ENCODE data around the gene PDE11A.
"Not testable (repeated sequence)": the region's sequence is repeated elsewhere in the genome, so short reads cannot be mapped to it uniquely, and the experiment has no call there.

The PDE11A gene

DNA sequence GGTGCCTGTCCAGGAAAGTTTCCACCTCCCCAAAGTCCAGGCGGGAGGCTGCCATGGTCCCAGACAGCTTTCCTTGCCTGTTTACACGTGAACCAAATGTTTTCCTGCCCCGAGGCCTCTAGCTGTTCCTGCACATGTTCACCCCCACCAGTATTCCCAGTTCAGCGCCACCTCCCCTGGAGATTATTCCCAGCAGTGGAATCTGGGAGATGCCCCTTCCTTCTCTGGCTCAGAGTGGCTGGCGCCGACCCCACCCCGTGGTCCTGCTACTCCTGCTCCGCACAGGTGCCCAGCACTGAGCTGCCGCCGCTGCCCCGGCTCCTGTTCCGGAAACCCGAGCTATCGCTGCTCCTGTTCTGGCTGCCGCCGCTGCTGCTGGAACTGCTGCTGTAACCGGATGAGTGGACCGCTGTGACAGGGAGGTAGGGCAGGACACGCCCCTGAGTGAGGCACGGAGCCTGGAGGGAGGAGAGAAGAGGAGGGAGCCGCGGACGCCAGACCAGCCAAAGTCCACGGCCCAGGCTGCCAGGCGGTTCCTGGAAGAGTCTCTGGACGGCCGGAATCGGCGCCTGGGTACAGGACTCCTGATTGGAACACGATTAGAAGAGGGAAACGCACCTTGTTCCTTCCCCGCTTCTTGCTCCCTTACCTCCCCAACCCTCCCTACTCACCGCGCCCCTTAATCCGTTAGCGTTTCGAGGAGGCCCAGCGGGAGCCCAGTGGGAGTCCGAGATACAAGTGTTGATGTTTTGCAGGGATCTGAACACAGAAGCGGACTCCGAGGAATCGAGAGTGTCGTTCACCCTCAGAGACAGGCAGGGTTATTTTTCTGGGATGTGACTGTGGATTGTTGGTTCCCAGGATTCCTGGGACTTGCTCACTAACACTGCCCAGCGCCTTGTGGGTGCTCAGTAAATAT, at the start of gene PDE11A:
TSS of gene PDE11A (minus strand) at position 395 of the 919 bp plus-strand sequence. CDS start at position 55, 340 bp downstream.
- peak; percentile 24 for DNase-seq

DNA sequence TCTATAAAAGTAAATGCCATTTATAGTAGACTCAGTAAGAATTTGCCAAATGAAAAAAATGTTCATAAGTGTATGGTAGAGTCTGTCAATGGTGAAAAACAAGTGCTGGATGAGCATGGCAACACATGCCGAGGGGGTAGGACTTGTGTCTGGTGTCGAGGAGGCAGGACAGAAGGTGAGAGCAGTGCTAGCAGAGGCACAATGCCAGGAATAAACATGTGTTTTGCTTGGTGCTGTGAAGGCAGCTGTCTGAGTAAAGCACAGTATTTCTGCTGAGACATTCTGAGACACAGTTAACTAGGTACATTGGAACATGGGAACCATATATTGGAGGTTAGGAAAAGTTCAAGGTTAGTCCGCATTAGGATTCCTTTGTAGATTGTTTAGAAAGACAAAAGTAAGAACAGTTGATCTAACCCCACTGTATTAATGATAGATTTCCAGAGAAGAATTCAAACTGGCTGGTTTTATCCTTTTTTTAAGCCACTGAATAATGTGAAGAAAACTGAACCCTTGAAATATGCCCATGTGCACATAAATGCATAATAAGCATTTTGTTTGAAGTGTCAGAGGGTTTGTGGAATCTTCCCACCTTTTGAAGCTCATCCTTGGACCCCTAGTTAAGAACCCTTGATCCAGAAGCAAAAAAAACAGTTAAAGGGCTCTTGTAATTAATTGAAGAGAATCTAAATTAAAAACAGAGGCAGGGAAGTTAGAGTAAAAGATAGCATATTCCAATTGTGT, 46.8 kb upstream of the PDE11A start:
- no peak for DNase-seq

DNA sequence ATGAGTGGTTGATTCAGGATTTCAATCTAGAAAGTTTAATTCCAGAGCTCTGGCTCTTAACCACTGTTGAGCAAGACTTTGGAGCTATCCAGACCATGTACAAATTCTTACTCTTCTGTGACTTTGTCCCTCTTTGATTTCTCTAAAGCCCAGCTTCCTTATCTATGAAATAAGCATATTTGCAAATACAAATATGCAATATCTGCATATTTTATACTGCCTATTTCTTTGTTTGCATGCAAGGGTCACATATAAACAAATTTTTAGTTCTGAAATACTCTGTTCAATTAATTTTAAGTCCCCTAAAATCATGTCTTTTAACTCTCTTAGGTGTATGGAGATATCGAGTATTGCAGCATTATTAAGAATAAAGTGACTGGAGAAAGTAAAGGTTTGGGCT, 45.1 kb upstream of the PDE11A start:
- DNase-seq: no peak

GRCh38 chr2:178115271-178115670, 42.7 kb upstream of the PDE11A start:
- DNase-seq: no peak

GRCh38 chr2:178114462-178114861, 41.9 kb upstream of the PDE11A start:
- DNase-seq: no peak

GRCh38 chr2:178112202-178113152, 39.9 kb upstream of the PDE11A start, which contains the start of gene RBM45:
TSS of gene RBM45 (plus strand) at chr2:178112437. CDS start at chr2:178112547, 110 bp downstream.
- DNase-seq: peak; percentile 87

GRCh38 chr2:178111743-178112142, 39.2 kb upstream of the PDE11A start:
- DNase-seq: no peak

DNA sequence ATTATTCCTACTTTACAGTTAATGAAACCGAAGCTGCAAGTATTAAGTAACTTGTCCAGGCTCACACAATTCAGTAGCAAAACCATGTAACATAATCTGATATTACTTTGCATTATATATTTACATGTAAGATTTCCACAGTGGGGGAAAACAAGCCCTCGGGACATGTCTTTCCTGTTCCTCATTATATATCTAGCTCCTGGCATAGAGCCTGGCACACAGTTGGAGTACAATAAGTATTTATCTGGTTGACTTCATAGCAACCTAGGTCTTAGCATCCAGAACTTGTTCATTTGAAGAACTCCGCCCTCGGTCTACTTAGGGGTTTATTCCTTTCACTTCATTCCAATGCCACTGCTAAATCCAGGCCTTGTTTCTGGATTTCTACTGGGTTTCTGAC, 38.1 kb upstream of the PDE11A start:
- no peak for DNase-seq

DNA sequence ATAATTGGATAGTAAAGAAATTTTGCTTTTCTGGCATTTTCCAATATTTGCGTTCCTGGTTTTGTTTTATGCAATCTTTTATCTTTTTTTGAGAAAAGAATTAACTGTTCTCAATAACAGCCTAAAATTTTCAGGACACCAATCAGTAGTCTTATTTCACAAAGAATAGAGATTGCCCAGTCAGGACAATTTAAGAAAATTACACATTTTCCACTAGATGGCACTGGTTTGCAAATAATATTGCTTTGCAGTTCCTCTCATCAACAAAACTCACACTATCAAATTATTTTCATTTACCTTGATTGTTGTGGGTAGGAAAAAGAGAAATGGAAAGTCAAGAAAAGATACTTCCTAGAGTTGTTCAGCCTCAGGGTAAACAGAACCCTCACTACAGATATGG, 37.2 kb upstream of the PDE11A start:
- no peak for DNase-seq

- no peak for DNase-seq
Measured at GRCh38 chr2:178108176-178108575, 35.6 kb upstream of the PDE11A start.

- DNase-seq: no peak
Measured at GRCh38 chr2:178106053-178106452, 33.5 kb upstream of the PDE11A start.

GRCh38 chr2:178105566-178105965, 33.0 kb upstream of the PDE11A start:
- no peak for DNase-seq

DNA sequence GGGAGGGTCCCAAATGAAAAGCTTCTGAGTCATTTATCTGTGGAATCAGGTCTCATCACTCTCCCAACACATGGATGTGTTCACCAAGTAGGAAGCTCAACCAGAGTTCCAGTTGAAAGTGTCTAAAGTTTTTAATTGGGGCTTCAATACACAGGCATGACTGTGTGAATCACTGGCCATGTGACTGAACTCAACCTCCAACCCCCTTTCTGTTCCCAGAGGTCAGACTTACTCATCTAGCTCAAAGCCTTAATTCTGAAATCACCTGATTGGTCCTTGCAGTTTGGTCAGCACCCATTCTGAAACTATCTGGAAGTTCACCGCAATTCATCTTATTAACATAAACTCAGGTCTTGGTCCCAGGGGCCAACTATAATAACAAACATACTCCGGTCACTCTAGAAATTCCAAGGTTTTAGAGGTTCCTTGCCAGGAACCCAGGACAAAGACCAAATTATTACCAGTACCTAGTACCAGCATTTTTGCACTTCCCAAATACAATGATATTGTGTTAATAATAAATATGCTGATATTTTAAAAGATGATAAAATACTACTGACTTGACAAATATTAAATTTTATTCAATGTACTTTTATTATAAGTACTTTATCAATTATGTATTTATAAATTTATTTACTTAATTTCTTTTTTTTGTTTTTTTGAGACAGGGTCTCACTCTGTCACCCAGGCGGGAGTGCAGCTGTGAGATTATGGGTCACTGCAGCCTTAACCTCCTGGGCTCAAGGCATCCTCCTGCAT, 28.9 kb upstream of the PDE11A start:
- DNase-seq: no peak

- no peak for DNase-seq
Measured at GRCh38 chr2:178093471-178093870, 20.9 kb upstream of the PDE11A start.

DNA sequence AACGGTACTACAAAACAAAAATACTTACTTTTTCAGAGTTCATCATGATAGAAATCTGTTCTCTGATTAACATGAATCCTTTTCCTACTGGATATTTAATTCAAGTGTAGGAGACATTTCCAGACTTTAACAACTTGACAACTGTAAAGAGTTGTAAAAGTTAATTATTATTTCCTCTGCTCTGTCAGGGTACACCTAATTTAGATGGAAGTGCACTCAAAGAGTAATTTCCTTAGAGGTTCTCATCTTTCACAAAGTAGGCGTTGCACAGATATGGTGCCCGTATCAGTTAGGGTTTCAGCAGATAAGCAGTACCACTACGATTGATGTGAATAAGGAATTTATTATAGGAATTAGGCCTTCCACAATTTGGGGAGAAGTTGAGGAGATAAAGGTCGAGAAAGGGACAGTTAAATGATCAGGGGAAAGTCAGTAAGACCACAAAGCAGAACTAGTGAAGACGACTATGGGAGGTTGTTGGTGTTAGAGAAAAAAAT, 16.2 kb upstream of the PDE11A start:
- no peak for DNase-seq

GRCh38 chr2:178084273-178084672, 11.7 kb upstream of the PDE11A start:
- no peak for DNase-seq

GRCh38 chr2:178082408-178083045, 9.9 kb upstream of the PDE11A start:
- no peak for DNase-seq

- not testable (repeated sequence) for DNase-seq
Measured at GRCh38 chr2:178079279-178079678, 6.7 kb upstream of the PDE11A start.

DNA sequence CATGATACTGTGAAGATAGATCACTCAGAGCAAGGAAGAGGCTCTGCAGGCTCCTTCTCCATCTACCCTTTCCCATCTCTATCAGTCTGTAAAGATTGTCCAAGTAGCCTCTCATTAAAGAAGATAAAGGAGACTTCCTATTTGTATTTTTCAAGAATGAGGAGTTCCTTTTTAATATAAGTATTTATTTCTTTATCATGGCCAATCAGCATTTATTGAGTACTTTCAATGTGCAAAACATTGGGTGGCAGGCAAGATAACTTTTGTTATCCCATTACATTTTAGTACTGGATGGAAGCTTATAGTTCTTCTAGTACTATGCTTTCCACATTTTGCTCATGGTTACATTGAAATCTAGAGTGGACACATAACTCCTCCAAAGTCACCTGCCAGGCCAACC, 3.6 kb upstream of the PDE11A start:
- no peak for DNase-seq

DNA sequence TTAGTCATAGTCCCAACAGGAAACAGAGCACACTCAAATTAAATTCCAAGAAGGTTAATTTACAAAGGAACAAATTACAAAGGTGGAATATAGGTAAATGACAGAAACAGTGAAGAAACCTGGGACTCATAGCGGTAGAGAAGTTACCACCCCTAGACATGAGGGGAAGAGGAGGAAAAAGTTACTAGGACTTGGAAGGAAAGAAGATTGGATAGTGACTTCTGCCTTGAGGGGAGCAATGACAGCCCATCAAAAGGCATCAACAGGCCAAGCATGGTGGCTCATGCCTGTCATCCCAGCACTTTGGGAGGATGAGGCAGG, 2.4 kb upstream of the PDE11A start:
- DNase-seq: no peak
